MM.1S (cell line): Measurements from ENCODE around the gene NT5C1A.

Experiments
- CTCF ChIP-seq: fragments of 300-600 bp; sonication (generic); IDR thresholded peaks from 2 replicates; pipeline ENCODE4 v1.5.1; 2016; ENCODE audit warnings: antibody characterized with exemption, low read length, mixed read lengths
- EZH2 ChIP-seq: fragments of 300-600 bp; sonication (generic); optimal IDR thresholded peaks from 2 replicates; pipeline ENCODE3; 2017; ENCODE audit warnings: low read depth, mild to moderate bottlenecking, antibody characterized with exemption, low read length, mixed read lengths

GRCh38 chr1:39623053-39623452, 48.9 kb downstream of the NT5C1A start:
- no peak for TF ChIP-seq CTCF
- TF ChIP-seq EZH2: no peak
